HAP-1 (cell line): ENCODE measurements around the gene FUT8.

Experiments
- DNase-seq, 2 experiments: peaks; one replicate each; pipeline ENCODE4 v3.0.0-alpha.2; 2016 to 2020; ENCODE audit warnings: low spot score in 2 of 2
- H3K27me3 ChIP-seq: fragments of 250-450 bp; sonication (Bioruptor Pico); 2 replicates; pipeline ENCODE4 v1.5.1; 2020; ENCODE audit warnings: low read depth, mild to moderate bottlenecking, moderate library complexity
- H3K36me3 ChIP-seq: fragments of 250-450 bp; sonication (Bioruptor Pico); replicated peaks from 2 replicates; pipeline ENCODE4 v1.5.1; 2020; ENCODE audit warnings: mild to moderate bottlenecking
- H3K4me1 ChIP-seq: fragments of 250-450 bp; sonication (Bioruptor Pico); 2 replicates; pipeline ENCODE4 v1.5.1; 2020; ENCODE audit warnings: mild to moderate bottlenecking
- H3K4me3 ChIP-seq: fragments of 250-450 bp; sonication (Bioruptor Pico); 2 replicates; pipeline ENCODE4 v1.5.1; 2020; ENCODE audit warnings: mild to moderate bottlenecking, moderate library complexity
- H3K9me3 ChIP-seq: fragments of 250-450 bp; sonication (Bioruptor Pico); 2 replicates; pipeline ENCODE4 v1.5.1; 2020; ENCODE audit warnings: mild to moderate bottlenecking, moderate library complexity
- in situ Hi-C: fragments of 300-500 bp; cut with MboI; formaldehyde crosslinking; loops from 3 replicates; pipeline ENCODE4 v1.14.3; 2020; ENCODE audit warnings: low sequenced_read_pairs, inconsistent platforms, mixed read lengths

Gene FUT8

GRCh38 chr14:65476273-65476941 is 63.9 kb downstream of the FUT8 start:
- Histone ChIP-seq H3K27me3 (no peaks in the 10 kb centered on the region), H3K4me3 (no peak overlapping the region), H3K9me3 (no peaks in the 10 kb centered on the region), H3K4me1 (peaks cover 31% of the 10 kb centered on the region), H3K36me3 (no peaks in the 10 kb centered on the region)
- in situ Hi-C loops: no loop called here
- no peak for DNase-seq

DNA sequence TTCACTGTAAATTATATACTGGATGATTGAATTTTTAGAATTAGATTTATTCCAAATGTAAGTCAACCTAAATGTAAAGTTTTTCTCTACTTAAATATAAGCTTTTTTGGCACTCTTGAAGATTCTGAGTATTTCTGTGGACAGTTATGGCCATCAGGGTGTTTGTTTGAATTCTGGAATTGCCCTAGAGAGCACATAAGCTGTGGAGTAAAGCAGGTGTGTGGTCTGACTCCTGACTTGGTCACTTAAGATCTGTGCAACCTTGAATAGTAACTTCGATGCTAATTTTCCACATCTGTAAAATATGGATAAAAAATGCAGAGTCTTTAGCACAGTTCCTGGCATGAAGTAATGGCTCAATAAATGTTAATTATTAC is 64.4 kb downstream of the FUT8 start:
- H3K36me3 ChIP-seq: no peaks in the 10 kb centered on the region
- H3K9me3 ChIP-seq: no peaks in the 10 kb centered on the region
- H3K27me3 ChIP-seq: no peaks in the 10 kb centered on the region
- peaks cover 26% of the 10 kb centered on the region for H3K4me1 ChIP-seq
- in situ Hi-C loops: no loop called here
- DNase-seq: no peak
- H3K4me3 ChIP-seq: no peak overlapping the region

DNA sequence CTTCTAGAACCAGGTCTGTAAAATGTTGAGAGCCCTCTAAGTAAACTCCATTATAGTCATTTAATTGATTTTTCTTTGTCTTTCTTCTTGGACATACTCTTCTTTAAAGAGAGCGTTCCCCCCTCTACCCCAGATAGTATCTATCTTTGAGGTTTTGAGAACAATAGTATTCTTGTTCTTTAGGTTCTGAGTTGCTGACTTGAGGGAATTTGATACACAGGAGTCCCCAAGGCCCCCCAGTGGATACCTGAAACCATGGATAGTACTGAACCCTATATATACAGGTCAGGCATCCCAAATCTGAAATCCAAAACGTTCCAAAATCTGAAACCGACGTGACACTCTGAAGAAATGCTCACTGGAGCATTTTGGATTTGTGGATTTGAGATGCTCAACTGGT is 65.5 kb downstream of the FUT8 start:
- Histone ChIP-seq H3K4me3 (no peak overlapping the region), H3K9me3 (no peaks in the 10 kb centered on the region), H3K36me3 (no peaks in the 10 kb centered on the region), H3K4me1 (peaks cover 27% of the 10 kb centered on the region), H3K27me3 (no peaks in the 10 kb centered on the region)
- no peak for DNase-seq
- in situ Hi-C loops: no loop called here

DNA sequence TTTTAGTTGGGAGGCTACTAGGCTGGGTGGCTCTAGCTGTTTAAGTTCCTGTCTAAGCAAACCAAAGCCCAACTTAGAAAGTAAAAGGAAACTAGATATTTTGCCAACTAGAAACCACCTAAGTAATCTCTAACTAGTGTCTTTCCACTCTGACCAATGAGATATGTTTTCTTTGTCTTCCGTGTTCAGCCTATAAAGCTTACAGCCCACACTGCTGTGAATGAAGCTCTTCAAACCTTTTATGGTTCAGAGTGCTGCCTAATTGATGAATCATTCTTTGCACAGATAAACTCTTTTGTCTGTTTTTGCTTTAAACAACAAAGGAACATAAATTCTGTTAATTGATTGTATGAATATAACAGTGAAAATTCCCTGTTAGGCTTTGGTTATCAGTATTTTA is 66.1 kb downstream of the FUT8 start:
- Histone ChIP-seq H3K4me1 (peaks cover 31% of the 10 kb centered on the region), H3K27me3 (no peaks in the 10 kb centered on the region), H3K36me3 (no peaks in the 10 kb centered on the region), H3K4me3 (no peak overlapping the region), H3K9me3 (no peaks in the 10 kb centered on the region)
- in situ Hi-C loops: no loop called here
- DNase-seq: peak; percentile 34 to 85

GRCh38 chr14:65479386-65479785 is 66.9 kb downstream of the FUT8 start:
- H3K27me3 ChIP-seq: no peaks in the 10 kb centered on the region
- H3K9me3 ChIP-seq: no peaks in the 10 kb centered on the region
- no peaks in the 10 kb centered on the region for H3K36me3 ChIP-seq
- no peak for DNase-seq
- in situ Hi-C loops: no loop called here
- H3K4me3 ChIP-seq: no peak overlapping the region
- H3K4me1 ChIP-seq: peaks cover 31% of the 10 kb centered on the region

- H3K4me3 ChIP-seq: no peak overlapping the region
- H3K36me3 ChIP-seq: no peaks in the 10 kb centered on the region
- in situ Hi-C loops: no loop called here
- DNase-seq: no peak
- H3K27me3 ChIP-seq: no peaks in the 10 kb centered on the region
- peaks cover 48% of the 10 kb centered on the region for H3K4me1 ChIP-seq
- H3K9me3 ChIP-seq: no peaks in the 10 kb centered on the region
These were observed 70.4 kb downstream of the FUT8 start for GRCh38 chr14:65482757-65483438.

DNA sequence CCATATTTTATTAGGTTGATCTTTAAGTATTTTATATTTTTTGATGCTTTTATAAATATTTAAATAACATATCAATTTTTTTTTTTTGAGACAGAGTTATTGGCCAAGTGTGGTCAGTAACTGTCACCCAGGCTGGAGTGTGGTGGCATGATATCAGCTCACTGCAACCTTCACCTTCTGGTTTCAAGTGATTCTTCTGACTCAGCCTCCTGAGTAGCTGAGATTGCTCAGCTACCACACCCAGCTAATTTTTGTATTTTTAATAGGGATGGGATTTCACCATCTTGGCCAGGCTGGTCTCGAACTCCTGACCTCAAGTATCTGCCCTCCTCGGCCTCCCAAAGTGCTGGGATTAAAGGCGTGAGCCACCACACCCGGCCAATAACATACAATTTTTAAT is 71.1 kb downstream of the FUT8 start:
- Histone ChIP-seq H3K4me3 (no peak overlapping the region), H3K36me3 (no peaks in the 10 kb centered on the region), H3K9me3 (no peaks in the 10 kb centered on the region), H3K27me3 (no peaks in the 10 kb centered on the region), H3K4me1 (peaks cover 49% of the 10 kb centered on the region)
- in situ Hi-C loops: no loop called here
- DNase-seq: no peak

GRCh38 chr14:65485516-65485915 is 73.0 kb downstream of the FUT8 start:
- in situ Hi-C loops: no loop called here

DNA sequence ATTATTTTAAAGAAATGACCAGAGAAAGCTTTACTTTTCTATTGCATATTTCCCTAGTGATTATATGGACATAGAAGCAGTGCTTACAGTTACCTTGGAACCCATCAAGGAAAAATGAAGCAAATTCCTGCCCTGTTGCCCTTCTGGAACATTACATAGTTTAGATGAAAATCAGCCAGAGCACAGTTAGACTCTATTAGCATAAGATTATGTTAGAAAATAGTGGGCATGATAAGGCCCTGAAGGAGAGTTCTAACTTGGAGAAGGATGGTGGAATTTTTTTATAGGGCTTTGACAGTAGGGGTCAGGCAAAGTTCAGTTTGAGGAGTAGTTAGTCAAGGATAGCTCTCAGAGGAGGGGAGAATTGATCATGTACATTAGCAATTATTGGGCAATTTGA is 74.3 kb downstream of the FUT8 start:
- Histone ChIP-seq H3K4me3 (no peak overlapping the region), H3K36me3 (no peaks in the 10 kb centered on the region), H3K27me3 (no peaks in the 10 kb centered on the region), H3K9me3 (no peaks in the 10 kb centered on the region), H3K4me1 (peaks cover 36% of the 10 kb centered on the region)
- in situ Hi-C loops: no loop called here
- peak in 1 of 2 experiments; percentile 53 for DNase-seq

More at GRCh38 chr14:65485516-65485915, 73.0 kb downstream of the FUT8 start:
- Histone ChIP-seq H3K27me3 (no peaks in the 10 kb centered on the region), H3K4me1 (peaks cover 41% of the 10 kb centered on the region), H3K36me3 (no peaks in the 10 kb centered on the region), H3K4me3 (no peak overlapping the region), H3K9me3 (no peaks in the 10 kb centered on the region)
- DNase-seq: no peak

GRCh38 chr14:65487783-65488494 is 75.4 kb downstream of the FUT8 start:
- H3K4me1 ChIP-seq: peaks cover 32% of the 10 kb centered on the region
- in situ Hi-C loops: no loop called here
- no peaks in the 10 kb centered on the region for H3K27me3 ChIP-seq
- H3K36me3 ChIP-seq: no peaks in the 10 kb centered on the region
- no peaks in the 10 kb centered on the region for H3K9me3 ChIP-seq
- no peak overlapping the region for H3K4me3 ChIP-seq
- no peak for DNase-seq

DNA sequence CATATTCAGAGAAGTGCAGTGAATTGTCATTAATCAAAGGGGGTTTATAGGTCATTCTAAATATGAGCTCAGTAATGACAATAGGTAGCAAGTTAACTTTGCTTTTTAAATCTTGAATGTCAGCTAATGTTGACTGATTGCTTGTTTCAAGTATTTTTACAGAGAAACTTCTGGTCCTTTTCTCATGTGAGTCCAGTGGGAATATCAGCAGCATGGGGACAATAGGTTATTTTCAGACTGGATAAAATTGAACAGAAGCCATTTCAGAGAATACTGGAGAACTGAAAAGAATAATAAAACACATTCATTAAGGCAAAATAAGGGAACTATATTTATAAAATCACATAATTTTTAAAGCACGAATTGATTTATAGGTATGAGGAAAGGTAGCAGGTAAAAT is 78.7 kb downstream of the FUT8 start:
- Histone ChIP-seq H3K27me3 (no peaks in the 10 kb centered on the region), H3K4me1 (peaks cover 27% of the 10 kb centered on the region), H3K9me3 (no peaks in the 10 kb centered on the region), H3K4me3 (no peak overlapping the region), H3K36me3 (no peaks in the 10 kb centered on the region)
- DNase-seq: no peak
- in situ Hi-C loops: no loop called here

GRCh38 chr14:65492266-65492665 is 79.7 kb downstream of the FUT8 start:
- H3K27me3 ChIP-seq: no peaks in the 10 kb centered on the region
- DNase-seq: no peak
- no peak overlapping the region for H3K4me3 ChIP-seq
- H3K9me3 ChIP-seq: no peaks in the 10 kb centered on the region
- in situ Hi-C loops: no loop called here
- H3K36me3 ChIP-seq: no peaks in the 10 kb centered on the region
- H3K4me1 ChIP-seq: peaks cover 20% of the 10 kb centered on the region

GRCh38 chr14:65495196-65495595 is 82.7 kb downstream of the FUT8 start:
- in situ Hi-C loops: no loop called here
- Histone ChIP-seq H3K4me1 (peaks cover 10% of the 10 kb centered on the region), H3K36me3 (no peaks in the 10 kb centered on the region), H3K27me3 (no peaks in the 10 kb centered on the region), H3K9me3 (no peaks in the 10 kb centered on the region), H3K4me3 (no peak overlapping the region)
- no peak for DNase-seq
